ENCODE data around the gene ELOVL6. TPM values are rescaled to one million over a fixed set of nuclear protein-coding genes. Genes with fewer than 3 reads are reported as not detected.

Gene ELOVL6
- total and polyA plus RNA-seq, 4 donors = 19.5 to 38.8 (median 37.5) TPM

- H3K9me3 ChIP-seq (ENCODE audit: control insufficient read depth in 4 of 4, low read length in 3 of 4) = no peaks in the 10 kb centered on the region
- no peak overlapping the region for H3K27ac ChIP-seq (ENCODE audit: low read depth in 1 of 2, low read length in 2 of 2)
- H3K4me1 ChIP-seq (ENCODE audit: control insufficient read depth in 4 of 4, insufficient read depth in 4 of 4, low read length in 3 of 4) = peaks cover 14 to 37% (median 30%) of the 10 kb centered on the region in 4 donors
- TF ChIP-seq RXRA (IDR thresholded peaks at IDR 0.05) = no peak
- TF ChIP-seq JUND (IDR thresholded peaks at IDR 0.05) = no peak
- no peak for TF ChIP-seq TAF1 (conservative IDR thresholded peaks at IDR 0.05)
- no peak for TF ChIP-seq HNF4G (IDR thresholded peaks at IDR 0.05)
- TF ChIP-seq SP1 (IDR thresholded peaks at IDR 0.05) = no peak
- no peak for TF ChIP-seq ATF3 (IDR thresholded peaks at IDR 0.05)
- TF ChIP-seq HNF4A (conservative IDR thresholded peaks at IDR 0.05) = no peak
- no peak for TF ChIP-seq ZBTB33 (IDR thresholded peaks at IDR 0.05)
- TF ChIP-seq GABPA (IDR thresholded peaks at IDR 0.05 in 1 of 2, conservative IDR thresholded peaks at IDR 0.05 in 1 of 2) = no peak
- TF ChIP-seq, protein P1, sequence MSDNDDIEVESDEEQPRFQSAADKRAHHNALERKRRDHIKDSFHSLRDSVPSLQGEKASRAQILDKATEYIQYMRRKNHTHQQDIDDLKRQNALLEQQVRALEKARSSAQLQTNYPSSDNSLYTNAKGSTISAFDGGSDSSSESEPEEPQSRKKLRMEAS (IDR thresholded peaks at IDR 0.05) = no peak
- TF ChIP-seq, protein P2, sequence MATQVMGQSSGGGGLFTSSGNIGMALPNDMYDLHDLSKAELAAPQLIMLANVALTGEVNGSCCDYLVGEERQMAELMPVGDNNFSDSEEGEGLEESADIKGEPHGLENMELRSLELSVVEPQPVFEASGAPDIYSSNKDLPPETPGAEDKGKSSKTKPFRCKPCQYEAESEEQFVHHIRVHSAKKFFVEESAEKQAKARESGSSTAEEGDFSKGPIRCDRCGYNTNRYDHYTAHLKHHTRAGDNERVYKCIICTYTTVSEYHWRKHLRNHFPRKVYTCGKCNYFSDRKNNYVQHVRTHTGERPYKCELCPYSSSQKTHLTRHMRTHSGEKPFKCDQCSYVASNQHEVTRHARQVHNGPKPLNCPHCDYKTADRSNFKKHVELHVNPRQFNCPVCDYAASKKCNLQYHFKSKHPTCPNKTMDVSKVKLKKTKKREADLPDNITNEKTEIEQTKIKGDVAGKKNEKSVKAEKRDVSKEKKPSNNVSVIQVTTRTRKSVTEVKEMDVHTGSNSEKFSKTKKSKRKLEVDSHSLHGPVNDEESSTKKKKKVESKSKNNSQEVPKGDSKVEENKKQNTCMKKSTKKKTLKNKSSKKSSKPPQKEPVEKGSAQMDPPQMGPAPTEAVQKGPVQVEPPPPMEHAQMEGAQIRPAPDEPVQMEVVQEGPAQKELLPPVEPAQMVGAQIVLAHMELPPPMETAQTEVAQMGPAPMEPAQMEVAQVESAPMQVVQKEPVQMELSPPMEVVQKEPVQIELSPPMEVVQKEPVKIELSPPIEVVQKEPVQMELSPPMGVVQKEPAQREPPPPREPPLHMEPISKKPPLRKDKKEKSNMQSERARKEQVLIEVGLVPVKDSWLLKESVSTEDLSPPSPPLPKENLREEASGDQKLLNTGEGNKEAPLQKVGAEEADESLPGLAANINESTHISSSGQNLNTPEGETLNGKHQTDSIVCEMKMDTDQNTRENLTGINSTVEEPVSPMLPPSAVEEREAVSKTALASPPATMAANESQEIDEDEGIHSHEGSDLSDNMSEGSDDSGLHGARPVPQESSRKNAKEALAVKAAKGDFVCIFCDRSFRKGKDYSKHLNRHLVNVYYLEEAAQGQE (IDR thresholded peaks at IDR 0.05) = no peak
- TF ChIP-seq, protein P3, sequence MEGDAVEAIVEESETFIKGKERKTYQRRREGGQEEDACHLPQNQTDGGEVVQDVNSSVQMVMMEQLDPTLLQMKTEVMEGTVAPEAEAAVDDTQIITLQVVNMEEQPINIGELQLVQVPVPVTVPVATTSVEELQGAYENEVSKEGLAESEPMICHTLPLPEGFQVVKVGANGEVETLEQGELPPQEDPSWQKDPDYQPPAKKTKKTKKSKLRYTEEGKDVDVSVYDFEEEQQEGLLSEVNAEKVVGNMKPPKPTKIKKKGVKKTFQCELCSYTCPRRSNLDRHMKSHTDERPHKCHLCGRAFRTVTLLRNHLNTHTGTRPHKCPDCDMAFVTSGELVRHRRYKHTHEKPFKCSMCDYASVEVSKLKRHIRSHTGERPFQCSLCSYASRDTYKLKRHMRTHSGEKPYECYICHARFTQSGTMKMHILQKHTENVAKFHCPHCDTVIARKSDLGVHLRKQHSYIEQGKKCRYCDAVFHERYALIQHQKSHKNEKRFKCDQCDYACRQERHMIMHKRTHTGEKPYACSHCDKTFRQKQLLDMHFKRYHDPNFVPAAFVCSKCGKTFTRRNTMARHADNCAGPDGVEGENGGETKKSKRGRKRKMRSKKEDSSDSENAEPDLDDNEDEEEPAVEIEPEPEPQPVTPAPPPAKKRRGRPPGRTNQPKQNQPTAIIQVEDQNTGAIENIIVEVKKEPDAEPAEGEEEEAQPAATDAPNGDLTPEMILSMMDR (IDR thresholded peaks at IDR 0.05; ENCODE audit: low read depth, low read length, missing input control) = no peak
- no peak for TF ChIP-seq NR2F2 (IDR thresholded peaks at IDR 0.05)
- no peak for TF ChIP-seq EGR1 (IDR thresholded peaks at IDR 0.05; ENCODE audit: low read depth in 2 of 2)
- TF ChIP-seq FOXA1 (IDR thresholded peaks at IDR 0.05) = no peak
- 96% methylated on average over 4 of the region's 4 CpGs for WGBS
- H3K36me3 ChIP-seq (ENCODE audit: control insufficient read depth in 4 of 4, insufficient read depth in 3 of 4, low read depth in 1 of 4, low read length in 3 of 4) = no peaks in the 10 kb centered on the region
- no peak overlapping the region for H3K9ac ChIP-seq (ENCODE audit: low read depth in 1 of 2, low read length in 2 of 2)
- DNase-seq (ENCODE audit: low spot score) = no peak
- H3K27me3 ChIP-seq (ENCODE audit: control insufficient read depth in 4 of 4, insufficient read depth in 4 of 4, low read length in 3 of 4) = no peaks in the 10 kb centered on the region
- H3K4me3 ChIP-seq (ENCODE audit: low read depth in 1 of 3, low read length in 3 of 3) = no peak overlapping the region
Measured at GRCh38 chr4:110010797-110011196, 187.6 kb downstream of the ELOVL6 start.

DNA sequence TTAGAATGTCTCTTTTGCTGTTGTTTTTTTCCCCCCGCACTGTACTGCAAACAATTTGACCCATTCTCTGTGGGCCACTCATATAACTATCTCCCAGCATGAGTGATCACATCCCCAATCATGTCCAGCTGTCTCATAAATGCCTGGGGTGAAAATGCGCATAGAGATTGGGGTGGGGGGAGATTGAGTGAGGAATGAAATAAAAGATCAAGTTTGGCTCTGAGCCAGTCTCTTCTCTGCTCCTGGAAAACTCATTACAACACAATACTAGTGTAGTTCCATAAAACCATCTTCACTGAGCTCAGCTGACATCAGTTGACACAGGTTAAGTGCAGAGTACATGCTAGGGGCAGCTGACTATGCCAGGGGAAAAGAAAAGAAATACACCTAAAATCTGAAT lies 188.9 kb downstream of the ELOVL6 start:
- no peak overlapping the region for H3K27ac ChIP-seq (ENCODE audit: low read depth in 1 of 2, low read length in 2 of 2)
- no peak overlapping the region for H3K9ac ChIP-seq (ENCODE audit: low read depth in 1 of 2, low read length in 2 of 2)
- no peak for DNase-seq (ENCODE audit: low spot score)
- H3K9me3 ChIP-seq (ENCODE audit: control insufficient read depth in 4 of 4, low read length in 3 of 4) = no peaks in the 10 kb centered on the region
- no peaks in the 10 kb centered on the region for H3K27me3 ChIP-seq (ENCODE audit: control insufficient read depth in 4 of 4, insufficient read depth in 4 of 4, low read length in 3 of 4)
- 95% methylated on average over 2 of the region's 2 CpGs for WGBS
- no peaks in the 10 kb centered on the region for H3K36me3 ChIP-seq (ENCODE audit: control insufficient read depth in 4 of 4, insufficient read depth in 3 of 4, low read depth in 1 of 4, low read length in 3 of 4)
- no peak overlapping the region for H3K4me3 ChIP-seq (ENCODE audit: low read depth in 1 of 3, low read length in 3 of 3)
- H3K4me1 ChIP-seq (ENCODE audit: control insufficient read depth in 4 of 4, insufficient read depth in 4 of 4, low read length in 3 of 4) = peaks cover 16 to 41% (median 33%) of the 10 kb centered on the region in 4 donors
- no peak for TF ChIP-seq SP1 (IDR thresholded peaks at IDR 0.05)
- TF ChIP-seq HNF4A (conservative IDR thresholded peaks at IDR 0.05) = peak; percentile 21 to 35
- TF ChIP-seq RXRA (IDR thresholded peaks at IDR 0.05) = peak in 1 of 2 donors; percentile 17
- TF ChIP-seq, protein P1 (IDR thresholded peaks at IDR 0.05) = no peak
